H1 (cell line): ENCODE measurements around the gene FKBP1A. TPM values are rescaled to one million over a fixed set of nuclear protein-coding genes. Genes with fewer than 3 reads are reported as not detected.

Experiments used
- BRCA1 ChIP-seq: IDR thresholded peaks from 2 replicates; pipeline ENCODE4 v1.6.1; 2012; ENCODE audit warnings: low read depth, low read length, improper control_type of control experiment
- CBX5 ChIP-seq: fragments of 300-800, 300-1000 bp; sonication (generic); IDR thresholded peaks from 2 replicates; pipeline ENCODE4 v1.7.1; 2016; ENCODE audit warnings: antibody characterized with exemption, low read length, low read depth
- EGR1 ChIP-seq: IDR thresholded peaks from 2 replicates; pipeline ENCODE4 v1.6.1; 2011; ENCODE audit warnings: low read depth, low read length, borderline replicate concordance
- EZH2 ChIP-seq: fragments of 200-600 bp; sonication (generic); IDR thresholded peaks from 2 replicates; pipeline ENCODE4 v1.7.1; 2012; ENCODE audit warnings: low read depth, mild to moderate bottlenecking, moderate library complexity, low read length, inconsistent platforms; ENCODE audit not compliant: severe bottlenecking
- GABPA ChIP-seq: IDR thresholded peaks from 2 replicates; pipeline ENCODE4 v1.6.1; 2011; ENCODE audit warnings: mild to moderate bottlenecking, low read length, moderate library complexity, borderline replicate concordance; ENCODE audit not compliant: insufficient read depth
- HDAC2 ChIP-seq, 2 experiments: fragments of 300-600 bp in 1 of 2; sonication (generic) in 1 of 2; IDR thresholded peaks; 2 replicates each; pipeline ENCODE4 v1.6.1; 2011 to 2012; ENCODE audit warnings: low read depth in 2 of 2, low read length in 2 of 2, mild to moderate bottlenecking in 2 of 2, moderate library complexity in 2 of 2, borderline replicate concordance in 1 of 2, inconsistent platforms in 1 of 2
- NANOG ChIP-seq: IDR thresholded peaks from 2 replicates; pipeline ENCODE4 v1.6.1; 2011; ENCODE audit warnings: low read length, low read depth, mild to moderate bottlenecking, inconsistent platforms; ENCODE audit not compliant: insufficient read depth, poor library complexity, severe bottlenecking
- RBBP5 ChIP-seq: IDR thresholded peaks from 2 replicates; pipeline ENCODE4 v1.7.1; 2012; ENCODE audit warnings: low read depth, mild to moderate bottlenecking, inconsistent platforms, low read length, moderate library complexity, borderline replicate concordance
- SIN3A ChIP-seq, 2 experiments: IDR thresholded peaks in 1 of 2; conservative IDR thresholded peaks in 1 of 2; 2 replicates each; pipeline ENCODE4 v1.6.1; 2011 to 2012; ENCODE audit warnings: low read length in 2 of 2, improper control_type of control experiment in 1 of 2, low read depth in 1 of 2, mild to moderate bottlenecking in 1 of 2
- TAF1 ChIP-seq: IDR thresholded peaks from 2 replicates; pipeline ENCODE4 v1.6.1; 2011; ENCODE audit warnings: mild to moderate bottlenecking, low read depth, low read length
- polyA plus RNA-seq, 7 experiments: library from polyadenylated mRNA; depleted of rRNA in 3 of 7; stranded (reverse) in 5 of 7; unstranded in 2 of 7; fragments of >200 nt in 5 of 7; fragments of 200-250 nt in 2 of 7; gene quantifications; 1 replicate in 5 of 7; 2 replicates in 1 of 7; 4 replicates in 1 of 7; pipeline versions ENCODE4 v1.2.1 to v1.2.3, GENCODE V29; 2011 to 2013; ENCODE audit warnings: missing spikeins in 2 of 7, mixed read lengths in 2 of 7
- total RNA-seq: library from RNA; stranded (reverse); fragmentation: NEBNext Ultra II Directional; extraction: Animal tissue kit (Norgen Biotek cat#: 25700); gene quantifications from 2 replicates; pipeline ENCODE4 v1.2.1, GENCODE V29; 2021

The FKBP1A gene
- total and polyA plus RNA-seq, 2 of the 8 experiments (the other 6 are each of a cell fraction or from before 2014, with no cell fraction given) = 250 to 685 TPM

GRCh38 chr20:1390581-1391403 is 2.1 kb downstream of the FKBP1A start (continued):
- TF ChIP-seq EGR1 (no peak), NANOG (no peak), SIN3A (conservative IDR thresholded peaks at IDR 0.05 in 1 of 2, IDR thresholded peaks at IDR 0.05 in 1 of 2; ENCODE audit: low read depth in 1 of 2, low read length in 2 of 2) (no peak), CBX5 (no peak), BRCA1 (no peak), HDAC2 (IDR thresholded peaks at IDR 0.05; ENCODE audit: borderline replicate concordance in 1 of 2, low read depth in 2 of 2, low read length in 2 of 2) (no peak), GABPA (no peak), EZH2 (no peak), RBBP5 (no peak), TAF1 (no peak)
- TF ChIP-seq, all 59 proteins: peak for 0
